ENCODE results near the gene TNS4.

TNS4 gene

DNA sequence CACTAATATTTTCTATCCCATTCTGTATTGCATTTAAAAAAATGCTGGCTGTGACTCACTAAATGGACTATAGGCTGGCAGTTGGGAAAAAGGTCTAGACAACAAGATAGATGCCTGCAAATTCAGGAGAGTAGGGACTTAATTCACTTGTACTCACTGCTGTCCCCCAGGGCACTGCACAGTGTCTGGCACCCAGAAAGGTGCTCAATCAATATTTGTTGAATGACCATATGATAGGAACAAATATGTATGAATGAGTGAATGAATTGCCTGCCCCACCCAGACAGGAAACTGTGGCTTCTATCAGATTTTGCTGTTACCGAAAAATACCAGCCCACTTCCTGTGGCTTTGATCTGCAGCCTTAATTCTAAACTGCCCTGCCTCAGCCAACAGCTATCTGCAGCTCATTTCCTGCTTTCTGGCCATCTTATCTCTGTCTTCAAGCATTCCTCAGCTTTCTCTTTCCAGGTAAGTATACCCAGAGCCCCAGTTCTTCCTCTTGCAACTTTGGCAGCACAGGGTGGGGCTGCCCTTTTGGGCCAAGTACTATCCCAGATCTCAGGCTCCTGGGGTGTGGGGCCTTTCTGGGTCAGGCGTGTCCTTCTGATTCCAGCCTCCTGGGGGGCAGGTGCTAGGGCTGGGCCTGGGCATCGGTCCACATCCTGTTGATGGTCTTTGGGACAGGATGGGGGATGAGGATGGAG lies 15.3 kb upstream of the TNS4 start:
- Histone ChIP-seq H3K4me2 (peak overlapping the region; percentile 97), H3K4me1 (ENCODE audit: low read depth, poor library complexity, severe bottlenecking) (peaks cover 46% of the 10 kb centered on the region), H3K36me3 (ENCODE audit: insufficient read depth) (no peaks in the 10 kb centered on the region), H3K27me3 (ENCODE audit: insufficient read depth, low read depth) (no peaks in the 10 kb centered on the region), H3K9ac (peak overlapping the region; percentile 30; the same call in 1 of the 2 replicates), H2AFZ (ENCODE audit: low read depth) (peak overlapping the region; percentile 54), H3K79me2 (ENCODE audit: insufficient read depth, low read depth) (no peaks in the 10 kb centered on the region), H3K27ac (peak overlapping the region; percentile 57), H3K4me3 (IDR thresholded peaks at IDR 0.05; ENCODE audit: insufficient read depth, low read depth, low read length) (no peak overlapping the region), H4K20me1 (ENCODE audit: insufficient read depth) (no peaks in the 10 kb centered on the region)
- no peak for TF ChIP-seq CTCF (conservative IDR thresholded peaks at IDR 0.05; ENCODE audit: low read depth, low read length)

DNA sequence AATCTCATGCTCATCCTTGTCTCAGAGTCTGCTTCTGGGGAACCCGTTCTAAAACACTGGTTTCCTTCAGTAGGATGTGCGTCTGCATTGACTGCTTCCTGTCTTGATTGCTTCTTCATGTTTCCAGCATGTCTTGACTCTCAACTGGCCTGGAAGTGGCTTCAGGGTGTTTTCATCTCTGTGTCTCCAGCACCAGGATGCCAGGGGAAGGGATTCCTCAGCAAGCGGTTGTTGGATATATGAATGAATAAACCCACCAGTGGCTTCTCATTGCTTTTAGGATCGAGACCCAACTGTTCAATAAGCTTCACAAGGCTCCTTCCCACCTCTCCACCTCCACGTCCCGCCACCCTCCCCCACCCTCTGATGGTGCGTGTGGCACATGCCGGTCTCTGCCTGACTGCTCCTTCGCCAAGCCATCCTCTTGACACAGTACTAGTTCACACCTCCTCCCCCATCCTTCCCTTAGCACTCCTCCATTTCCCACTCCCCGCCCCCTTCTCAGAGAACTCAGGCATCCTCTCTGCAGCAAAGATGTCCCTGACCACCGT lies 14.1 kb upstream of the TNS4 start:
- no peak overlapping the region for H3K27ac ChIP-seq
- no peak overlapping the region for H3K4me3 ChIP-seq (IDR thresholded peaks at IDR 0.05; ENCODE audit: insufficient read depth, low read depth, low read length)
- H3K4me2 ChIP-seq, result no peak overlapping the region

DNA sequence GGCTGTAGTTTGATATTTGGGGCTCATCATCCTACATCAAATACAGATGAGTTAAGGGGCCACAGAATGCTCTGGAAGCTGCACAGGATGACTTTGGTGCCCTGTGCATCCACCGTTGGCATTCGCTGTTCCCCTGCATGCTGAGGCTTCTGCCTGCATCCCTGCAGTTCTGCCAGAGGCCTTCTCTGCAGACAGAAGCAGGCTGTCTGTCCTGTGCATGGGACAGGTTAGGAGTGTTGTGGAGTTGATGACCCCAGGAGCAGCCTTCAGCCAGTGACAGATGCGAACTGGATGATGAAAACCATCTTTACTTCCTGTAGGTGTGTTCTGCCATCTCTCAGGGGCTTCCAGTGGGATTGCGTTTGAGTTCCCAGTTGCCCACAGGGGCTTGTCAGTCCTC lies 13.6 kb upstream of the TNS4 start:
- no peak overlapping the region for H3K4me2 ChIP-seq
- peaks cover 46% of the 10 kb centered on the region for H3K4me1 ChIP-seq (ENCODE audit: low read depth, poor library complexity, severe bottlenecking)
- no peaks in the 10 kb centered on the region for H3K79me2 ChIP-seq (ENCODE audit: insufficient read depth, low read depth)
- no peaks in the 10 kb centered on the region for H3K36me3 ChIP-seq (ENCODE audit: insufficient read depth)
- no peaks in the 10 kb centered on the region for H3K27me3 ChIP-seq (ENCODE audit: insufficient read depth, low read depth)
- no peak overlapping the region for H3K27ac ChIP-seq
- no peak overlapping the region for H3K9ac ChIP-seq
- no peaks in the 10 kb centered on the region for H4K20me1 ChIP-seq (ENCODE audit: insufficient read depth)
- H3K4me3 ChIP-seq (IDR thresholded peaks at IDR 0.05; ENCODE audit: insufficient read depth, low read depth, low read length), result no peak overlapping the region
- TF ChIP-seq CTCF (conservative IDR thresholded peaks at IDR 0.05; ENCODE audit: low read depth, low read length), result no peak
- H2AFZ ChIP-seq (ENCODE audit: low read depth), result no peak overlapping the region

More for the DNA sequence above, 14.1 kb upstream of the TNS4 start:
- Histone ChIP-seq H2AFZ (ENCODE audit: low read depth) (no peak overlapping the region), H3K4me1 (ENCODE audit: low read depth, poor library complexity, severe bottlenecking) (peaks cover 46% of the 10 kb centered on the region), H3K9ac (no peak overlapping the region), H3K36me3 (ENCODE audit: insufficient read depth) (no peaks in the 10 kb centered on the region), H4K20me1 (ENCODE audit: insufficient read depth) (no peaks in the 10 kb centered on the region), H3K79me2 (ENCODE audit: insufficient read depth, low read depth) (no peaks in the 10 kb centered on the region), H3K27me3 (ENCODE audit: insufficient read depth, low read depth) (no peaks in the 10 kb centered on the region)
- TF ChIP-seq CTCF (conservative IDR thresholded peaks at IDR 0.05; ENCODE audit: low read depth, low read length), result no peak

- H3K4me1 ChIP-seq (ENCODE audit: low read depth, poor library complexity, severe bottlenecking), result peaks cover 46% of the 10 kb centered on the region
- H4K20me1 ChIP-seq (ENCODE audit: insufficient read depth), result no peaks in the 10 kb centered on the region
- no peaks in the 10 kb centered on the region for H3K79me2 ChIP-seq (ENCODE audit: insufficient read depth, low read depth)
- no peaks in the 10 kb centered on the region for H3K27me3 ChIP-seq (ENCODE audit: insufficient read depth, low read depth)
- no peak overlapping the region for H2AFZ ChIP-seq (ENCODE audit: low read depth)
- H3K4me3 ChIP-seq (IDR thresholded peaks at IDR 0.05; ENCODE audit: insufficient read depth, low read depth, low read length), result no peak overlapping the region
- H3K4me2 ChIP-seq, result no peak overlapping the region; the same call in 1 of the 2 replicates
- H3K27ac ChIP-seq, result no peak overlapping the region
- no peaks in the 10 kb centered on the region for H3K36me3 ChIP-seq (ENCODE audit: insufficient read depth)
- H3K9ac ChIP-seq, result no peak overlapping the region
- no peak for TF ChIP-seq CTCF (conservative IDR thresholded peaks at IDR 0.05; ENCODE audit: low read depth, low read length)
Observed at GRCh38 chr17:40514013-40514875, 12.8 kb upstream of the TNS4 start.
